Tracheal epithelial cell (primary cell): ENCODE results near the gene PWWP2A. TPM values are rescaled to one million over a fixed set of nuclear protein-coding genes. Genes with fewer than 3 reads are reported as not detected.

Source experiments
- total RNA-seq: library from RNA; depleted of rRNA; stranded (reverse); fragments of >200 nt; gene quantifications from 2 replicates; pipeline ENCODE4 v1.2.1, GENCODE V29; 2014

Gene PWWP2A, protein sequence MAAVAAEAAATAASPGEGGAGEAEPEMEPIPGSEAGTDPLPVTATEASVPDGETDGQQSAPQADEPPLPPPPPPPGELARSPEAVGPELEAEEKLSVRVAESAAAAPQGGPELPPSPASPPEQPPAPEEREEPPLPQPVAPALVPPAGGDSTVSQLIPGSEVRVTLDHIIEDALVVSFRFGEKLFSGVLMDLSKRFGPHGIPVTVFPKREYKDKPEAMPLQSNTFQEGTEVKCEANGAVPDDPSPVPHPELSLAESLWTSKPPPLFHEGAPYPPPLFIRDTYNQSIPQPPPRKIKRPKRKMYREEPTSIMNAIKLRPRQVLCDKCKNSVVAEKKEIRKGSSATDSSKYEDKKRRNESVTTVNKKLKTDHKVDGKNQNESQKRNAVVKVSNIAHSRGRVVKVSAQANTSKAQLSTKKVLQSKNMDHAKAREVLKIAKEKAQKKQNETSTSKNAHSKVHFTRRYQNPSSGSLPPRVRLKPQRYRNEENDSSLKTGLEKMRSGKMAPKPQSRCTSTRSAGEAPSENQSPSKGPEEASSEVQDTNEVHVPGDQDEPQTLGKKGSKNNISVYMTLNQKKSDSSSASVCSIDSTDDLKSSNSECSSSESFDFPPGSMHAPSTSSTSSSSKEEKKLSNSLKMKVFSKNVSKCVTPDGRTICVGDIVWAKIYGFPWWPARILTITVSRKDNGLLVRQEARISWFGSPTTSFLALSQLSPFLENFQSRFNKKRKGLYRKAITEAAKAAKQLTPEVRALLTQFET
- 16.4 and 21.1 TPM in 2 replicates for total RNA-seq

DNA sequence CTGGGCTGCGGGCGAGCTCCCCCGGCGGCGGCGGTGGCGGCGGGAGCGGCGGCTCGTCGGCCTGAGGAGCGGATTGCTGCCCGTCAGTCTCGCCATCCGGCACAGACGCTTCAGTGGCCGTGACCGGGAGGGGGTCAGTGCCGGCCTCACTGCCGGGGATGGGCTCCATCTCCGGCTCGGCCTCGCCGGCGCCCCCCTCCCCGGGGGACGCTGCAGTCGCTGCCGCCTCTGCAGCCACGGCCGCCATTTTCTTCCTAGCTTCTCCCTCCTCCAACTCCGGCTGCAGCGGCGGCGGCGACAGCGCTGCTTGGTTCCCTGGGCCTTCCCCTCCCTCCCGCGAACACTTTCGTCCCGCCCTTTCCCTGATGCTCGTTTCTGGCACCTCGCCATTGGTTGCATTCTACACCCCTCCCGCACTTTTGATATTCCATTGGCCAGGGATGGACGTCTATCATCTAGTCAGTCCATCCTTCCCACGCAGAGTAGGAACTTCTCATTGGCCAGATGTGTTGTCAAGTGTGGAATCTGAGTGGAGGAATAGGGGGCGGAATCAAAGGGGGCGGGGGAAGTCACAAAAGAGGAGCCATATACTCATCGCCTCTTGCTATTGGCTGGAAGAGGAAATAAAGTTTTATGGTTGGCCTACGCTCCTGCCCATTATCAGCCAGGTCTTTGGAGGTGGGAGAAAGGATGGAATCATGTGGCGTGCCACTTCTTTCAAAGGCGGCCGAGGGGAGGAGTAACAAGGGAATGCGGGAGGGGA, at the start of gene PWWP2A:
Gene PWWP2A, minus strand, starts transcription at position 309 of the 763 bp plus-strand sequence. Its CDS starts 62 bp downstream, at position 247.

Other genes with a start within 250 kb of the PWWP2A start
- 1.2 TPM in 1 of 2 replicates, not detected in the other for gene ADRA1B, start 203.0 kb downstream of the PWWP2A start, total RNA-seq
- gene TTC1, start 110.3 kb downstream of the PWWP2A start, total RNA-seq = 35.0 and 49.9 TPM in 2 replicates
- gene FABP6, start 110.1 kb upstream of the PWWP2A start, total RNA-seq = 1.2 TPM in 1 of 2 replicates, not detected in the other
- gene CCNJL, start 193.1 kb upstream of the PWWP2A start, total RNA-seq = 1.5 and 4.8 TPM in 2 replicates